Stimulated activated CD8-positive, alpha-beta memory T cell treated with anti-CD3 and anti-CD28 coated beads, Interleukin-7, amount 100 ng/mL, for 4 hours (primary cell): ENCODE results near the gene NME5.
"Not testable (repeated sequence)": the region's sequence is repeated elsewhere in the genome, so short reads cannot be mapped to it uniquely, and the experiment has no call there.

Experiments
- DNase-seq, 2 donors: peaks; one replicate each; pipeline ENCODE4 v3.0.0-alpha.2; 2020; ENCODE audit warnings: low read depth in 2 of 2

Gene NME5

DNA sequence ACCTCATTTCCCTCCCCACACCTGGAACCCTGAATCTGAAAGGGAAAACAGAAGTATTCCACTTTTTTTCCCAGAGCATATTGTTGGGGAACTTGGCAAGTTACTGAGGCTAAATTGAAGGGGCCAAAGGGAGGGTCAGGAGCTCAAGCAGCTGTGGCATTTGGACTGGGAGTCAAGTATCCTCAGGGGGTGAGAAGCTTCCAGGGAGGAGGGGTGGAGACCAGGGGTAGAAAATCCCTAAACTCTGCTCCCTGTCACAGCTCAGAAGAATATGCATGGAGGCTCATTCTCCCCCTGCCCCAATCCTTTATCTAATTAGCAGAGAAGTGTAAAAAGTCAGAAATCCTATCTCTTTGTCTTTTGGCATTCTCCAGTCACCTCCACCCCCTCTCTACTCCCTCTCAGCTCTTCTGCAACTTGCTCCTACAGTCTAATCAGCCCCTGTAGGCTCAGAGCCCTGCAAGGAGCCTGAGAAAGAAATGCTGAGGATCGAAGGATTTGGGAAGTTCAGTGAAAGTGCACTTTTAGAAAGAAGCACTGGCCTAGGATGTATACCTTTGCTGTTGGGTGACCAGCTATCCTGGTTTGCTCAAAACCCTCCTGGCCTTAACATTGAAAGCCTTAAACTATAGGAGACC, 61.1 kb downstream of the NME5 start:
- no peak for DNase-seq

DNA sequence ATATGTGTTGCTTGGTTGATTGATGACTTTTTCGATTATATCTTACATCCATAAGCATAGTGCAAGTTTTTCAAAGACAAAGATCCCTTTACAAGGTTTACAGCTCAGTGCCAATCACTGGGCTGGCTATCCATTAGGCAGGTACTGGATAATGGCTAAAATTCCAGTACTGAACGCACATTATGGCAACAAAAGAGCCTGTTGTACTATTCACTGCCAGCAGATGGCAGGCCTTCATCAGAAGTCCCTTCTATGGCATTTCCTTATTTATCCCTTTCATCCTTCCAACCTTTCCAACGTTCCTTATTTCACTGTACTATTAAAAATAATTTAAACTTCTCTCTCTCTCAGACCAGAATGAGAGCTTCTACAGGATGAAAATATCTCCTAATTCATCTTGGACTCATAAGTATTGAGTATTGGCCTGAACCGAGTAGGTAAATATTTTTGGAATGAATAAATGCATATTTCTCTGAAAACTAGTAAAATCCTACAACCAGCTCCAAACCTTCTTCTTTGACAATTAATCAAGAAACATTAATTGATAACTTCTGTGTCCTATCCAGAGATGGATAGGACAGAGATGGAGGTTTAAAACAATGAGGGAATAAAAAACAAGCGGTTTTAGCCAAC, 62.0 kb downstream of the NME5 start:
- peak in 1 of 2 donors; percentile 17 for DNase-seq

DNA sequence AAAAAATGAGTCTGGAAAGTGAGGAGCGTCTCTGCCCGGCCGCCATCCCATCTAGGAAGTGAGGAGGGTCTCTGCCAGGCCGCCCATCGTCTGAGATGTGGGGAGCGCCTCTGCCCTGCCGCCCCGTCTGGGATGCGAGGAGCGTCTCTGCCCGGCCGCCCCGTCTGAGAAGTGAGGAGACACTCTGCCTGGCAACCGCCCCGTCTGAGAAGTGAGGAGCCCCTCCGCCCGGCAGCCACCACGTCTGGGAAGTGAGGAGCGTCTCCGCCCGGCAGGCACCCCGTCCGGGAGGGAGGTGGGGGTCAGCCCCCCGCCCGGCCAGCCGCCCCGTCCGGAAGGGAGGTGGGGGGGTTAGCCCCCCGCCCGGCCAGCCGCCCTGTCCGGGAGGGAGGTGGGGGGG, 69.2 kb downstream of the NME5 start:
- DNase-seq: not testable (repeated sequence)

DNA sequence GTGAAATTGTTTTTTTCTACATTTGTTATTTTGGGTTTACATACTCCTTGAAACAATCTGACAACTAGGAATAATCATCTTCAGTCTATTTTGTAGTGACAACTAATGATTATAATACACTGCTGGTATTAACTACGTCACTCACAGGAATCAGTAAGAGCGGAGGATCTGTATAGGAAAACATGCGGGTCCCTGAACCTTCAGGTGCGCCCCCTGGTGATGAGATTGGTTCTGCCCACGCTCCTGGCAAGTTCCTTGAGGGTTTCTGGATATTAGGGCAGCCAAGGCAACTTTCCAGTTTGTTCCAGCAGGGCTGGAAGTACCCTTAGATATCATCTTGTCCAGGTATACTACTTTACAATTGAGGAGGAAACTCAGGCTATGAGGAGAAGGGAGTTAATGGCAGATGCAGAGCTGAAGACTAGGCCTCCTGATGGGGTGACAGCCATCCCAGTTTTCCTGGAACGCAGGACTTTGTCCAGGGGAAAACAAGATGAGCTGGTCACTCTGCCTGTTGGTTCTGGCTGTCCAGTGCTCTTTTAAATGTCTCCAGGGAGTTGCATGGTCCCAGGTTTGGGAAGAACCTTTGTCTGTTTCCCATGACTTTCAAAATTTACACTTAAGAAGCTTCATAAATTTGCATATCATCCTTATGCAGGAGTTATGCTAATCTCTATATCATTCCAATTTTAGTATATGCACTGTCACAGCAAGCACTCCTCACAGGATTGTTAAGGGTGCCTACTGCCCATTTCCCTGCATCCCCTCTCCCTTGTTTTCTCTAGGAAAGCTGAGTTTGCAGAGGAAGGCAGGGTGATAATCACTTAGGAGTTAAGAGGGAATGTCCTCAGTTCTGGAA, 70.3 kb downstream of the NME5 start:
- peak; percentile 40 to 45 for DNase-seq

DNA sequence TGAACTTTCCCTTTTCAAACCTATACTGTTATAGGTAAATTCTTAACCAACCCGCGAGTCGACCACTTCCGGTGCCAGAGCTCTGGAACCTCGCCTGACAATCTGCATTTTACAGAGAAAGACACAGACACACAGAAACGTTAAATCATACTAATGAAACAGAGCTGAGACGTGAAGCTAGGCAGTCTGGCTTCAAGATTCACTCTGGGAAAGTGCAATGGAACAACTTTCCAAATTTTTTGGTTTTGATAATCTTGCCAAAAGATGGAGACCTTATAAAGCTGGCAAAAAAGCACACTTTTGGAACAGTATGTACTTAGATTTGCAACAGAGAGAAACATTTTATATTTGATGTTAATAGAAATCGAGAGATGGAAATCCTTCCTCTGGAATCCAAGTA, 71.3 kb downstream of the NME5 start:
- DNase-seq: no peak
